ENCODE data around the gene KIDINS220. TPM values are rescaled to one million over a fixed set of nuclear protein-coding genes. Genes with fewer than 3 reads are reported as not detected.
A peak's percentile ranks its signal among the peaks of the same experiment; 100 is the strongest.

The KIDINS220 gene
- total RNA-seq, 1 experiment from 2014 or later: 29.3 TPM

- no peak overlapping the region for H2BK5ac ChIP-seq (ENCODE audit: insufficient read length, low read length)
- H3K9ac ChIP-seq (ENCODE audit: extremely low read depth, insufficient read length, low read length): no peak overlapping the region
- H3K18ac ChIP-seq (ENCODE audit: insufficient read length, low read depth, low read length): no peak overlapping the region
- no peak overlapping the region for H2BK20ac ChIP-seq (ENCODE audit: low read depth, low read length, poor library complexity, severe bottlenecking)
- no peaks in the 10 kb centered on the region for H3K4me1 ChIP-seq (ENCODE audit: insufficient read depth, low read length)
- H3K4me3 Mint-ChIP-seq: no peak overlapping the region
- H3K27me3 ChIP-seq (ENCODE audit: insufficient read depth, low read length): no peaks in the 10 kb centered on the region
- no peaks in the 10 kb centered on the region for H3K23me2 ChIP-seq (ENCODE audit: insufficient read length, low read depth, low read length, poor library complexity, severe bottlenecking)
- no peaks in the 10 kb centered on the region for H3K79me1 ChIP-seq (ENCODE audit: insufficient read depth, low read depth, low read length, poor library complexity, severe bottlenecking)
- no peaks in the 10 kb centered on the region for H4K20me1 ChIP-seq (ENCODE audit: control insufficient read depth, insufficient read depth, insufficient read length)
- H3T11ph ChIP-seq (ENCODE audit: low read length): no peak overlapping the region
- H3K79me2 ChIP-seq (ENCODE audit: insufficient read depth, low read length): no peaks in the 10 kb centered on the region
- no peaks in the 10 kb centered on the region for H3K9me3 ChIP-seq (ENCODE audit: control insufficient read depth, low read depth, low read length)
- WGBS (ENCODE audit: extremely low coverage, insufficient read length, low lambda C conversion rate): no CpG with 5 or more reads among the region's 5 CpGs
- no peak overlapping the region for H3K27ac ChIP-seq (ENCODE audit: insufficient read length, low read depth, low read length)
- no peak overlapping the region for H3K4me2 ChIP-seq (ENCODE audit: insufficient read depth, insufficient read length, low read length)
- no peak overlapping the region for H3K4ac ChIP-seq (ENCODE audit: low read depth, low read length)
- no peaks in the 10 kb centered on the region for H3K27me3 Mint-ChIP-seq (ENCODE audit: low read depth)
- H3K36me3 Mint-ChIP-seq (ENCODE audit: insufficient read depth in 1 of 3, low read depth in 3 of 3): peaks cover 2 to 22% (median 11%) of the 10 kb centered on the region in 3 experiments; a peak in 6 of 7 replicates
- H3K4me1 Mint-ChIP-seq: peaks cover 8 to 13% of the 10 kb centered on the region in 2 experiments
- H4K91ac ChIP-seq (ENCODE audit: insufficient read length, low read depth, low read length): no peak overlapping the region
- H2BK15ac ChIP-seq (ENCODE audit: low read depth, low read length): no peak overlapping the region
- DNase-seq: peak; percentile 83
- H2BK120ac ChIP-seq (ENCODE audit: low read depth, low read length, poor library complexity, severe bottlenecking): no peak overlapping the region
- TF ChIP-seq, protein P1, sequence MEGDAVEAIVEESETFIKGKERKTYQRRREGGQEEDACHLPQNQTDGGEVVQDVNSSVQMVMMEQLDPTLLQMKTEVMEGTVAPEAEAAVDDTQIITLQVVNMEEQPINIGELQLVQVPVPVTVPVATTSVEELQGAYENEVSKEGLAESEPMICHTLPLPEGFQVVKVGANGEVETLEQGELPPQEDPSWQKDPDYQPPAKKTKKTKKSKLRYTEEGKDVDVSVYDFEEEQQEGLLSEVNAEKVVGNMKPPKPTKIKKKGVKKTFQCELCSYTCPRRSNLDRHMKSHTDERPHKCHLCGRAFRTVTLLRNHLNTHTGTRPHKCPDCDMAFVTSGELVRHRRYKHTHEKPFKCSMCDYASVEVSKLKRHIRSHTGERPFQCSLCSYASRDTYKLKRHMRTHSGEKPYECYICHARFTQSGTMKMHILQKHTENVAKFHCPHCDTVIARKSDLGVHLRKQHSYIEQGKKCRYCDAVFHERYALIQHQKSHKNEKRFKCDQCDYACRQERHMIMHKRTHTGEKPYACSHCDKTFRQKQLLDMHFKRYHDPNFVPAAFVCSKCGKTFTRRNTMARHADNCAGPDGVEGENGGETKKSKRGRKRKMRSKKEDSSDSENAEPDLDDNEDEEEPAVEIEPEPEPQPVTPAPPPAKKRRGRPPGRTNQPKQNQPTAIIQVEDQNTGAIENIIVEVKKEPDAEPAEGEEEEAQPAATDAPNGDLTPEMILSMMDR (conservative IDR thresholded peaks at IDR 0.05): peak; percentile 89
- H4K5ac ChIP-seq (ENCODE audit: insufficient read length, low read depth, low read length): no peak overlapping the region
- H2AK5ac ChIP-seq (ENCODE audit: insufficient read length, low read length): no peak overlapping the region
- no peak overlapping the region for H2BK12ac ChIP-seq (ENCODE audit: insufficient read length, low read depth, low read length)
- H4K8ac ChIP-seq (replicated peaks; ENCODE audit: insufficient read length, low read depth, low read length): no peak overlapping the region
- peaks cover 0 to 2% of the 10 kb centered on the region in 2 experiments; a peak in 2 of 5 replicates for H3K9me3 Mint-ChIP-seq
- H3K56ac ChIP-seq (ENCODE audit: insufficient read length, low read depth, low read length): no peak overlapping the region
- no peak overlapping the region for H2AFZ ChIP-seq (ENCODE audit: low read length)
- no peak overlapping the region for H3K23ac ChIP-seq (ENCODE audit: insufficient read length, low read depth, low read length)
- H3K14ac ChIP-seq (ENCODE audit: insufficient read depth, low read length): no peak overlapping the region
- H3K27ac Mint-ChIP-seq: no peak overlapping the region
These were observed 44.7 kb upstream of the KIDINS220 start for GRCh38 chr2:8882094-8882493.
